SK-N-SH (cell line): ENCODE results near the gene GALNTL6.

Experiments
- EP300 ChIP-seq, 2 experiments: IDR thresholded peaks; 2 replicates each; pipeline versions ENCODE4 v1.4.0 to v1.6.1; 2012; ENCODE audit warnings: borderline replicate concordance in 1 of 2, low read depth in 1 of 2, low read length in 1 of 2
- EZH2phosphoT487 ChIP-seq: fragments of 200-600 bp; sonication (generic); IDR thresholded peaks from 2 replicates; pipeline ENCODE4 v1.6.1; 2017; ENCODE audit warnings: low read depth, mixed run types, mild to moderate bottlenecking, antibody characterized with exemption, moderate library complexity, borderline replicate concordance
- NFIC ChIP-seq: IDR thresholded peaks from 2 replicates; pipeline ENCODE4 v1.4.0; 2012; ENCODE audit warnings: borderline replicate concordance
- NRF1 ChIP-seq: IDR thresholded peaks from 2 replicates; pipeline ENCODE4 v1.6.1; 2012; ENCODE audit warnings: low read depth, mild to moderate bottlenecking, low read length
- RXRA ChIP-seq: IDR thresholded peaks from 2 replicates; pipeline ENCODE4 v1.4.0; 2012; ENCODE audit warnings: low read depth, mild to moderate bottlenecking, borderline replicate concordance
- SIN3A ChIP-seq: IDR thresholded peaks from 2 replicates; pipeline ENCODE4 v1.6.1; 2012; ENCODE audit warnings: low read depth, mild to moderate bottlenecking, low read length, moderate library complexity, borderline replicate concordance
- SMC3 ChIP-seq: IDR thresholded peaks from 2 replicates; pipeline ENCODE4 v1.6.1; 2012; ENCODE audit warnings: low read depth, low read length, improper control_type of control experiment
- TEAD4 ChIP-seq: IDR thresholded peaks from 2 replicates; pipeline ENCODE4 v1.4.0; 2012; ENCODE audit warnings: mild to moderate bottlenecking, borderline replicate concordance; ENCODE audit not compliant: insufficient read depth
- TF ChIP-seq, protein P1 (sequence below): fragments of 200-600 bp; sonication (generic); IDR thresholded peaks from 2 replicates; pipeline ENCODE4 v1.6.1; 2017; ENCODE audit warnings: antibody characterized with exemption, mild to moderate bottlenecking, moderate library complexity
- TF ChIP-seq, protein P2 (sequence below): IDR thresholded peaks from 2 replicates; pipeline ENCODE4 v1.6.1; 2012; ENCODE audit warnings: mild to moderate bottlenecking, low read depth, low read length, moderate library complexity

DNA sequence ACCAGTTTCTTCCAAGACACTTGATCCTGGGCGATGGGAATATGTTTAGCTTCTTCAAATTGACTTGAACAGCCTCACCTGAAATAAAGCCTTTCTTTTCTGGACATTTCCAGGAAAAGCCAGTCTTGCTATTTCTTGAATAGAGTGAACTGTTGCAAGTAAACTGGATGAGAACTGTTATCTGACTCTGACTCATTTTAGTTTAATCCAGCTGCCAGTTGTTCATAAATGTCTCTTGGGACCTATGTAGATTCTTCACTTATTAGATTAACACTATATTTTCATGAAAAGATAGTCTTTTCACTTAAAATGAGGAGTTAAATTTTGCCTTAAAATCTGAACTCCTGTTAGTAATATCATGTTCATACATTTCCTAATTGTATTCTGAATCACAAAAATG, 740.0 kb downstream of the GALNTL6 start:
- TF ChIP-seq RXRA (no peak), NRF1 (no peak), NFIC (no peak), TEAD4 (no peak), SMC3 (no peak), SIN3A (no peak), EP300 (IDR thresholded peaks at IDR 0.05; ENCODE audit: borderline replicate concordance in 1 of 2, low read depth in 1 of 2, low read length in 1 of 2) (no peak), EZH2phosphoT487 (no peak)
- TF ChIP-seq, protein P1, sequence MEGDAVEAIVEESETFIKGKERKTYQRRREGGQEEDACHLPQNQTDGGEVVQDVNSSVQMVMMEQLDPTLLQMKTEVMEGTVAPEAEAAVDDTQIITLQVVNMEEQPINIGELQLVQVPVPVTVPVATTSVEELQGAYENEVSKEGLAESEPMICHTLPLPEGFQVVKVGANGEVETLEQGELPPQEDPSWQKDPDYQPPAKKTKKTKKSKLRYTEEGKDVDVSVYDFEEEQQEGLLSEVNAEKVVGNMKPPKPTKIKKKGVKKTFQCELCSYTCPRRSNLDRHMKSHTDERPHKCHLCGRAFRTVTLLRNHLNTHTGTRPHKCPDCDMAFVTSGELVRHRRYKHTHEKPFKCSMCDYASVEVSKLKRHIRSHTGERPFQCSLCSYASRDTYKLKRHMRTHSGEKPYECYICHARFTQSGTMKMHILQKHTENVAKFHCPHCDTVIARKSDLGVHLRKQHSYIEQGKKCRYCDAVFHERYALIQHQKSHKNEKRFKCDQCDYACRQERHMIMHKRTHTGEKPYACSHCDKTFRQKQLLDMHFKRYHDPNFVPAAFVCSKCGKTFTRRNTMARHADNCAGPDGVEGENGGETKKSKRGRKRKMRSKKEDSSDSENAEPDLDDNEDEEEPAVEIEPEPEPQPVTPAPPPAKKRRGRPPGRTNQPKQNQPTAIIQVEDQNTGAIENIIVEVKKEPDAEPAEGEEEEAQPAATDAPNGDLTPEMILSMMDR = no peak
- TF ChIP-seq, protein P2, sequence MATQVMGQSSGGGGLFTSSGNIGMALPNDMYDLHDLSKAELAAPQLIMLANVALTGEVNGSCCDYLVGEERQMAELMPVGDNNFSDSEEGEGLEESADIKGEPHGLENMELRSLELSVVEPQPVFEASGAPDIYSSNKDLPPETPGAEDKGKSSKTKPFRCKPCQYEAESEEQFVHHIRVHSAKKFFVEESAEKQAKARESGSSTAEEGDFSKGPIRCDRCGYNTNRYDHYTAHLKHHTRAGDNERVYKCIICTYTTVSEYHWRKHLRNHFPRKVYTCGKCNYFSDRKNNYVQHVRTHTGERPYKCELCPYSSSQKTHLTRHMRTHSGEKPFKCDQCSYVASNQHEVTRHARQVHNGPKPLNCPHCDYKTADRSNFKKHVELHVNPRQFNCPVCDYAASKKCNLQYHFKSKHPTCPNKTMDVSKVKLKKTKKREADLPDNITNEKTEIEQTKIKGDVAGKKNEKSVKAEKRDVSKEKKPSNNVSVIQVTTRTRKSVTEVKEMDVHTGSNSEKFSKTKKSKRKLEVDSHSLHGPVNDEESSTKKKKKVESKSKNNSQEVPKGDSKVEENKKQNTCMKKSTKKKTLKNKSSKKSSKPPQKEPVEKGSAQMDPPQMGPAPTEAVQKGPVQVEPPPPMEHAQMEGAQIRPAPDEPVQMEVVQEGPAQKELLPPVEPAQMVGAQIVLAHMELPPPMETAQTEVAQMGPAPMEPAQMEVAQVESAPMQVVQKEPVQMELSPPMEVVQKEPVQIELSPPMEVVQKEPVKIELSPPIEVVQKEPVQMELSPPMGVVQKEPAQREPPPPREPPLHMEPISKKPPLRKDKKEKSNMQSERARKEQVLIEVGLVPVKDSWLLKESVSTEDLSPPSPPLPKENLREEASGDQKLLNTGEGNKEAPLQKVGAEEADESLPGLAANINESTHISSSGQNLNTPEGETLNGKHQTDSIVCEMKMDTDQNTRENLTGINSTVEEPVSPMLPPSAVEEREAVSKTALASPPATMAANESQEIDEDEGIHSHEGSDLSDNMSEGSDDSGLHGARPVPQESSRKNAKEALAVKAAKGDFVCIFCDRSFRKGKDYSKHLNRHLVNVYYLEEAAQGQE = no peak
